NCI-H128 (cell line): Measurements from ENCODE around the gene IFT22.
"Not testable (repeated sequence)": the region's sequence is repeated elsewhere in the genome, so short reads cannot be mapped to it uniquely, and the experiment has no call there.

ENCODE experiments used
- DNase-seq: peaks from one replicate; lab custom pipeline; 2025; ENCODE audit not compliant: unreplicated experiment; lab: John Stamatoyannopoulos, UW

The IFT22 gene

DNA sequence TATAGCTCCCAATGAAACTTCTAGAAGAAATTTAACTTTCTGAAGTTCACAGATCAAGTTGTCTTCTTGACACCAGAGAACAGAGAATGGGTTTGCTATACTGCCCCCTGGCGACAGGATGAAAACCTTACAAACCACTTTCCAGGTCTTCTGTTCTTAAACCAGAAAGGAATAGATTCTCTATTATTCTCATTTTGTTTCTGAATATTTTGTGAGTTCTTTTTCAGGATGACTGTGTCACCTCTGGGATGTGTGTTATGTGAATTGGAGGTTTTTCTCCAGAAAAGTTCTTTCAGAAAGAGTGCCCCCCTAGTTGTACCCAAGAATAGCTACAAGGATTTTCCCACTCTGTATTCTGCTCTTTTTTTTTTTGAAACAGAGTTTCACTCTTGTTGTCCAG lies 6.3 kb downstream of the IFT22 start:
- DNase-seq: no peak

DNA sequence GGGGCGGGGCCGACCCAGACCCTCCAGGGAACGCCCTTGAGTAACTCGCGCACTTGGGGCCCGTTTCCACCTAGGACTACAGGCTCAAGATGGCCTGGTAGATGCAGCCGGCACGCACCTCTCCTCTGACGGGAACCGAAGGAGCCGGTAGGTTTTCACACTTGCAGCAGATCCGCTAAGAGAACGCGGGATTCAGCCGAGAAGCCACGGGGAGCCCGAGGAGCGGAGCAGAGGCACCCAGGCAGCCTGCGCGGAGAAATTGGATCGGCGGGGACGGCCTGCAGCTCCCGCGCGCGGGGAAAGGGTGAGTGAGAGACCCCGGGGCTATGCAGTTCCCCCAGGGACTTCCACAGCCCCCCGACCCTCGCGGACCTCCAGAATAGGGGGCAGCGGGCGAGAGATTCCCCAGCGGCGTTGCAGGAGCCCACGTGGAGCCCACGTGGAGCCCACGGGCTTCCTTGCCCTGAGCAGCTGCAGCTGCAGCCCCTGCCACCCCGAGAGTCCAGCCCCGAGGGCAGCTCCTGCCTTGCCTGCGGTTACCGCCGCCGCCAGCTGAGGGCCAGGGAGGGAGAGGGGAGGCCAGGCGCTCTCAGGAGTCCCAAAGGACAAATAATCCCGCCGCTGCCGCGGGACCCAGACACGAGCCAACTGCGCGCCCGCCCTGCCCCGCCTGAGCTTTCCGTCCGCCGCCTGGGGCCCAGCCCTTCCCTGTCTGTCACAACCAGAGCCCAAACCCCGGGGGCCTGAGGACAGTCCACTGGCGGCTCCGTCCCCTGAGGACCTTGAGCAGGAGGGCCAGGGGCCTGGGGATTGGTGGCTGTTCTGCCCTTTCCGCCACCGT lies 13.1 kb downstream of the IFT22 start:
- DNase-seq: no peak

DNA sequence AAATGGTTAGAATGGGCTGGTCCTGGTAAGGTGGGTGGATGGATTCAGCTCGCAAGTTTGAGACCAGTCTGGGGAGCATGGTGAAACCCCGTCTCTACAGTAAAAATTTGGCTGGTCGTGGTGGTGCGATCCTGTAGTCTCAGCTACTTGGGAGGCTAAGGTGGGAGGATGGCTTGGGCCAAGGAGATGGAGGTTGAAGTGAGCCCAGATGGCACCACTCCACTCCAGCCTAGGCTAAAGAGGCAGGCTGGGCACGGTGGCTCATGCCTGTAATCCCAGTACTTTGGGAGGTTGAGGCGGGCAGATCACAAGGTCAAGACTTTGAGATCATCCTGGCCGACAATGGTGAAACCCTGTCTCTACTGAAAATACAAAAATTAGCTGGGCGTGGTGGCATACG lies 15.3 kb downstream of the IFT22 start:
- no peak for DNase-seq

DNA sequence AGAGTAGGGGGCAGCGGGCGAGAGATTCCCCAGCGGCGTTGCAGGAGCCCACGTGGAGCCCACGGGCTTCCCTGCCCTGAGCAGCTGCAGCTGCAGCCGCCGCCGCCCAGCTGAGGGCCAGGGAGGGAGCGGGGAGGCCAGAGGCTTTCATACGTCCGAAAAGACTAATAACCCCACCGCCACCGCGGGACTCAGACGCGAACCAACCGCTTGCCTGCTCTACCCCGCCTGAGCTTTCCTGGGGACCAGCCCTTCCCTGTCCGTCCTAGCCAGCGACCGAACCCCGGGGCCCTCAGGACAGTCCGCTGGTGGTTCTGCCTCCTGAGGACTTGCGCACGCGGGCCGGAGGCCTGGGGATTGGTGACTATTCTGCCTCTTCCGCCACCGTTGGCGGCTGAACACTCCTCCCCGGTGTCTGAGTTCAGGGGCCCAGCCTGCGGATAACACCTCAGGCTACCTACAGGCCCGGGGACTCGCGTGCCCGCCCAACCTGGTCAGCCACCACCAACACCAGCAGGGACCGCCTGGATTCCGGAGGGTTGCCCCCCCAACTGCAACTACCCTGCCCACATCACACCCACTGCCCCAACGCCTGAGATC lies 18.4 kb downstream of the IFT22 start:
- no peak for DNase-seq

DNA sequence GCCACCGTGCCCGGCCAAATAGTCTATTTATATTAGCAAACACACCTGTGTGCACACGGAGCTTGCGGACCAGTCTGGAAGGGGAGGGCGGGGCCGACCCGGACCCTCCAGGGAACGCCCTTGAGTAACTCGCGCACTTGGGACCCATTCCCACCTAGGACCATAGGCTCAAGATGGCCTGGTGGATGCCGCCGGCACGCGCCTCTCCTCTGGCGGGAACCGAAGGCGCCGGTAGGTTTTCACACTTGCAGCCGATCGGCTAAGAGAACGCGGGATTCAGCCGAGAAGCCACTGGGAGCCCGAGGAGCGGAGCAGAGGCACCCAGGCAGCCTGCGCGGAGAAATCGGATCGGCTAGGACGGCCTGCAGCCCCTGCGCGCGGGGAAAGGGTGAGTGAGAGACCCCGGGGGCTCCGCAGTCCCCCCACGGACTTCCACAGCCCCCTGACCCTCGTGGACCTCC lies 18.9 kb downstream of the IFT22 start:
- DNase-seq: no peak

DNA sequence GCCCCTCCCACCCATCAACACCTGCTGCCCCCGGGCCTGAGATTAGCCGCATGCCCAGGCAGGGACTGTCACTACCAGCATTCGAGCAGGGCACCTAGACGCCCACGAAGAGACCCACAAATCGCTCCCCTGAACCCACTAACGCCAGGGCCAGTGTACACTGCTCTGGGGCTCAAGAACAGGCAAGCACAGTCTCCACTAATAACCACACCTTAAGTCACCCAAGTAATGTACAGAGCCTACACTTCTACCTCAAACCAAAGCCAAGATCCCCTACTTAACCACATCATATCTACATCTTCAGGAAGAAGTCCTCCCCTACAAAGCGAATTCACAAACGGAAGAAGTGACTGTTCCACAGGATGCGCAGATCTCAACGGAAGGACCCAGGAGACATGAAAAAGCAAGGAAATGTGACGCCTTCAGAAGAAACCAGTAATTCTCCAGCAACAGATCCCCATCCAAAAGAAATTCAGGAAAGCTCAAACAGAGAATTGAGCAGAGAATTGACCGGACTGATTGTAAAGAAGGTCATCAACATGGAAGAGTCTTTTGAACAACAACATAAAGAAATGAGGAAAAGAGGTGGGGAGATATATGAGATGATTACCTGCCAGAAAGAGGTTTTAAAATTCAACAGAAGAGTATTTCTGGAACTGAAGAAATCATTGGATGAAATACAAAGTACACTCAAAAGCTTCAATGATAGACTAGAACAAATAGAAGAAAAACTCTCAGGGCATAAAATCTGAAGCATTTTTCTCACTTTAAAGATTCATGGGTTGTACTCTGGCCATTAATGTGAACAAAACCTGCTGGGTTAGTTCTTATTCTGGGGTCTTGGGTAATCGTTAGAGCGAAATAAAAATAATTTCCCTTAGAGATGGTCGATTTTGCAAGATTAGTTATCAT lies 20.9 kb downstream of the IFT22 start:
- DNase-seq: no peak

DNA sequence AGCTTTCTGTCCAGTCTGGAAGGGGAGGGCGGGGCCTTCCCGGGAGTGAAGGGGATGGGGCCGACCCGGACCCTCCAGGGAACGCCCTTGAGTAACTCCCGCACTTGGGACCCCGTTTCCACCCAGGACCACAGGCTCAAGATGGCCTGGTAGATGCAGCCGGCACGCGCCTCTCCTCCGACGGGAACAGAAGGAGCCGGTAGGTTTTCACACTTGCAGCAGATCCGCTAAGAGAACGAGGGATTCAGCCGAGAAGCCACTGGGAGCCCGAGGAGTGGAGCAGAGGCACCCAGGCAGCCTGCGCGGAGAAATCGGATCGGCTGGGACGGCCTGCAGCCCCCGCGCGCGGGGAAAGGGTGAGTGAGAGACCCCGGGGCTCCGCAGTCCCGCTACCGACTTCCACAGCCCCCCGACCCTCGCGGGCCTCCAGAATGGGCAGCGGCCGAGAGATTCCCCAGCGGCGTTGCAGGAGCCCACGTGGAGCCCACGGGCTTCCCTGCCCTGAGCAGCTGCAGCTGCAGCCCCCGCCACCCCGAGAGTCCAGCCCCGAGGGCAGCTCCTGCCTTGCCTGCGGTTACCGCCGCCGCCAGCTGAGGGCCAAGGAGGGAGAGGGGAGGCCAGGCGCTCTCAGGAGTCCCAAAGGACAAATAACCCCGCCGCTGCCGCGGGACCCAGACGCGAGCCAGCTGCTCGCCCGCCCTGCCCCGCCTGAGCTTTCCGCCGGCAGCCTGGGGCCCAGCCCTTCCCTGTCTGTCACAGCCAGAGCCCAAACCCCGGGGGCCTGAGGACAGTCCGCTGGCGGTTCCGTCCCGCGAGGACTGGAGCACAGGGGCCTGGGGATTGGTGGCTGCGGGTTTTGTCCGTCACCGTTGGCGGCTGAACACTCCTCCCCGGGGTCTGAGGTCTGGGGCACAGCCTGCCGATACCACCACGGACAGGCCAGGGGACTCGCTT lies 21.8 kb downstream of the IFT22 start:
- no peak for DNase-seq

DNA sequence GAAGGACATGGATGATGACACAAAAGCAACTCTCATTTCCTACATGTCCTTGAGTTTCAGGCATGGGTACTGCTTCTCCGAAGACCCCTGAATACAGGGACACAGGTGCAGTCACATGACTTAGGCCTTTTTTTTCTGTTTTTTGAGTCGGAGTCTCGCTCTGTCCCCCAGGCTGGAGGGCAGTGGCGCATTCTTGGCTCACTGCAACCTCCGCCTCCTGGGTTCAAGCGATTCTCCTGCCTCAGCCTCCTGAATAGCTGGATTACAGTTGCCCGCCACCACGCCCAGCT lies 26.8 kb downstream of the IFT22 start:
- DNase-seq: no peak

DNA sequence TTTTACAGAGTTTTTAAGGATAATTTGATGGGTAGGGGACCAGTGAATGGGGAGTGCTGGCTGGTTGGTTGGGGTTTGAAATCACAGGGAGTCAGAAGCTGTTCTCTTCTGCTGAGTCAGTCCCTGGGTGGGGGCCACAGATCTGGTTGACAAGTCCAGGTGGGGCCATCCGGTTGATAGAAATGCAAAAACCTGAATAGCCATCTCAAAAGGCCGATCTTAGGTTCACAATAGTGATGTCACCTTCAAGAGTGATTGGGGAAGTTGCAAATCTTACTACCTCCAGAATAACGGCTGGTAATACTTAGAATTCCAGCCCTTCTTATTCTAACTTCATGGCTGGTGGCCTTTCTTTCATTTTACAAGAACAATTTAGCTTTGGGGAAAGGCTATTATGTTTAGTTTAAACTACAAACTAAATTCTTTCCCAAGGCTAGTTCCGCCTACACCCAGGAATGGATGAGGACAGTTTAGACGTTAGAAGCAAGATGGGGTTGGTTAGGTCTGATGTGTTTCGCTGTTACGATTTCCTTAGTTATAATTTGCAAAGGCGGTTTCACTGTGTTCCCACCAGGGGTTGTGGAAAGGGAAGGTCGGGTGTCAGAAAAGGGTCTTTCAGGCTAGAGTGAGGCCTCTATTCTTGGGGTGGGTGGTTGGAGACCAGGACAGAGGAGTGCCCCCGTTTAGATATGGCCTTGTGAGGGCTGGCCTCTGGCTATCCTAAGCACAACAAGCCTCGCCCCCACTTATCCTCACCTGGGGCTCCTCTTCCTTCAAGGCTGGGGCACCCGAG lies 27.4 kb downstream of the IFT22 start:
- no peak for DNase-seq

DNA sequence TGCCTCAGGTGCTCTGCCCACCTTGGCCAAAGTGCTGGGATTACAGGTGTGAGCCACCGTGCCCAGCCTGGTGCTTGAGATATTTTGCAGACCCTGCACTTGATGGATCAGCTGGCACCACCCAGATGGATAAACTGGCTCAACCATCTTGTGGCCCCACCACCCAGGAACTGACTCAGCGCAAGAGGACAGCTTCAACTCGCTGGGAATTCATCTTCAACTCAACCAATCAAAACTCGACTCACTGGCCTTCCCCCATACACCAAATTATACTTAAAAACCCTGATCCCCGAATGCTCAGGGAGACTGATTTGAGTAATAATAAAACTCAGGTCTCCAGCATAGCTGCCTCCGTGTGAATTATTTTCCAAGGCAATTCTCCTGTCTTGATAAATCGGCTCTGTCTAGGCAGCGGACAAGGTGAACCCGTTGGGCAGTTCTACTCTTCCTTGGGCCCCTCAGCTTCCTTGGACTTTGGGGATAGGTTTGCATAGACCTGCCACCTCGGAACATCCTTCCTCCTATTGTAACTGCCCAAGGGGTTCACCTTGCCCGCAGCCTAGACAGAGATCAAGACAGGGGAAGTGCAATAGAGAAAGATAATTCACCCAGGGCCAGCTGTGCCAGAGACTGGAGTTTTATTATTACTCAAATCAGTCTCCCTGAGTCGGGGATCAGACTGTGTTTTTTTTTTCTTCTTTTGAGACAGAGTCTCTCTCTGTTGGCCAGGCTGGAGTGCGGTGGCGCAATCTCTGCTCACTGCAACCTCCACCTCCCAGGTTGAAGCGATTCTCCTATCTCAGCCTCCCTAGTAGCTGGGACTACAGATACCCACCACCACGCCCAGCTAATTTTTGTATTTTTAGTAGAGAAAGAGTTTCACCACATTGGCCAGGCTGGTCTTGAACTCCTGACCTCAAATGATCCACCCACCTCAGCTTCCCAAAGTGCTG lies 28.3 kb downstream of the IFT22 start:
- not testable (repeated sequence) for DNase-seq

DNA sequence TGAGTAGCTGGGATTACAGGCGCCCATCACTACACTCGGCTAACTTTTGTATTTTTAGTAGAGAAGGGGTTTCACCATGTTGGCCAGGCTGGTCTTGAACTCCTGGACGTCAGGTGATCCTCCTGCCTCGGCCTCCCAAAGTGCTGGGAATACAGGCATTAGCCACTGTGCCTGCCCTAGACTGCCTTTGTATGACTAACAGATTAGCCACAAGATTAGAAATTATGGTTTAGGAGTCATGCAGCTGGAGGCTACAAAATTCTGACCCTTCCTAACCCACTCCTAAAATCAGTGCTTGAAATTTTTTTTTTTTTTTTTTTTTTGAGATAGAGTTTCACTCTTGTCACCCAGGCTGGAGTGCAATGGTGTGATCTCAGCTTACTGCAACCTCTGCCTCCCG lies 29.0 kb downstream of the IFT22 start:
- DNase-seq: not testable (repeated sequence)

DNA sequence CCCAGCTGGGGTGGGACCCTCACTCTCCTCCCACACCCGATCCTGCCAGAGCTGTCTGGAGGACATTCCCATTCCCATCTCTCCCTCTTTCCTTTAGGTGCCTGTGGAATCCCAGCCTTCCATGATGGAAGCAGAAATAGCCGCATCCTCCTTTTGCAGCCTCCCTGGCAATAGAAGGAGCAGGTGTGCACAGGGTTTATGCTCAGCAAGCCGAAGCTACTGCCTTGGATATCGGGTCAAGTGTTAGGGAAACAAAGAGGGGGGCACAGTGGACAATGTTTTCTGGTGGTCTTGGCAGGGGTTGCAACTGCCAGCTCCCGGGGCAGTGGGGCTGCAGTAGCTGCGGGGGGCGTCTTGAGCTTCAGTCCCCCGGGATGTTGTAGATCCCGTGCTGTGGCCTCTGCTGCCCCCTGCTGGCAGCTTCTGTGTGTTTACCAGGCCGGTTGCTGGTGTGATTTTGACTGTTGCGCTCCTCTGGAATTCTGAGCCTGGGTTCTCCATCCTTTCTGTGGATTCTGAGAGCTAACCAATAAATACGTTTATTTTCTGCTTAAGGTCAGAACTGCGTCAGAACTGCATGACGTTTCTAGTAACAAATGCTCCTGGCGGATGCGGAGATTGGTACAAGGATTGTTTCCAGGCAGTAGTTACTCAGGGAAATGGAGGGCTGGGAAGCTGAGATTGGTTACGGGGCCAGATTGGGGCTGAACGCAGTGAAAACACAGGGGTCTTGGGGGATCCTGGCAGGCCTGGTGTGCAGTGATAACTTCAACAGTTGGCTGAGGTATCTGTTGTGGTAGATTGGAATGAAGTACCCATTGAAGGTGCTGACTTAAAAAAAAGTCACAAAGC lies 31.2 kb downstream of the IFT22 start:
- not testable (repeated sequence) for DNase-seq

DNA sequence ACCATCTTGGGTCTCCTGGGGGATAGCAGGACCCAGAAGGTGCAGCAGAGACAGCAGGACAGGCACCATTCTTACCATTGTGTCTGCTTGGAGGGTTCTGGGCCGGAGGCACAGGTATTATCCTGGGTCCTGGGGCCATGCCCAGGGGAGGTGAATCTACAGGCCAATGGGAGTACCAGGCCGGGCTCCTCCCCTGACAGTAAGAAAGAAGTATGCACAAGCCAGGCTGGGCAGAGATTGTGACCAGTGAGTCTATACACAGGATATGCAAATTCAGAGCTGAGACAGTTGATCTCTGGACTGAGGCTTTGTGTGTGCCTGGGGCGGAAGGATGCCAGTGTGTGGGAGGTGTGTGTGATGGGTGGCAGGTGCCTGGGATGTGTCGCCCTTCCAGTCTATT lies 31.9 kb downstream of the IFT22 start:
- DNase-seq: not testable (repeated sequence)

DNA sequence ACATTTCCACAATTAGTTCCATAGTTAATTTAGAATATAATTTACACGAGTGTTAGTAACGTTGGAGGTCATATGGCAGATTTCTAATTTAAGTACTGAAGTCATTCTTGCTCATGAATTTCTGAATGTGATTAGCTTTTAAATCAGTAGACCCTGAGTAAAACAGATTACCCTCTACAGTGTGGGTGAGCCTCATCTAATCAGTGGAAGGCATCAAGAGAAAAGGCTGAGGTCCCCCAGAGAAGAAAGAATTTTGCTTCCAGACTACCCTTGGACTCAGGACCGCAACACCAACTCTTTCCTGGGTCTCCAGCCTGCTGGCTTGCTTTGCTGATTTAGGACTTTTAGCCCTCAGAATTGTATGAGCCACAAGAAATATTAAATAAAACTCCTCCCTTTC lies 33.2 kb downstream of the IFT22 start:
- DNase-seq: no peak

DNA sequence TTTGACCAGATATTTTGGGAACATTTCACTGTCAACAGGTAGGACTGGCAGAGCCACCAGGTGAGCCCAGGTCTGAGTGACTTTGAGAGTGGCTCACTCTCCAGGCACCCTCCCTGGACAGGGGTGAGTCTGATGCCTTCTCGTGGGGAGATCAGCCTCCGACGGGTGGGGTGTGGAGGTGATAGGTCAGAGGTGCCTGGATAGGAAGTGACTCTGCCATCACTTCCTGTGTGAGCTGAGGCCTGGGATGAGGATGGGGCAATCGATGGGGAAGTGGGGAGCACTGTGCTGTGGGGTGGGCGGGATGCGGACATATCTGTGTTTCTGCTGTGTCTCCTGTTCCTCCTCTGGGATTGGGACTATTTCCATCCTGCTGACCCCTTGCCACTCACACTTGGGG lies 34.6 kb downstream of the IFT22 start:
- no peak for DNase-seq

DNA sequence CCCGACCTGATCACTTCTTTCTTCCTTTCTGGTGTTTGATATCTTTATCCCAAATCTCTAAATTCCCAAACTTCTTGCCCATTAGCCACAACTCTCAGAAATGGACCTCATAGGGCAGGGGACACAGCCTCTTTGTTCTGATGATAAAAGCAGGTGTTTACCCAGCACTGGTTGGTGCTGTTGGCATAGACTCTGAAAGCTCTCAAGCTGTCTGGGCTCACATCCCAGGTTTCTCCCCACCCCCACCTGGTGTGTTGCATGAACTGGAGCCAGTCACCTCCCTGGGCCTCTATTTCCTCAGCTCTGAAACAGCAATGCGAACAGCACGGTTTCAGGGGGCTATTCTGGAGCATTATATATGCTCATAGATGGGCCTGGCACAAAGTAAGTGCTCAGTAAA lies 35.7 kb downstream of the IFT22 start:
- DNase-seq: not testable (repeated sequence)

DNA sequence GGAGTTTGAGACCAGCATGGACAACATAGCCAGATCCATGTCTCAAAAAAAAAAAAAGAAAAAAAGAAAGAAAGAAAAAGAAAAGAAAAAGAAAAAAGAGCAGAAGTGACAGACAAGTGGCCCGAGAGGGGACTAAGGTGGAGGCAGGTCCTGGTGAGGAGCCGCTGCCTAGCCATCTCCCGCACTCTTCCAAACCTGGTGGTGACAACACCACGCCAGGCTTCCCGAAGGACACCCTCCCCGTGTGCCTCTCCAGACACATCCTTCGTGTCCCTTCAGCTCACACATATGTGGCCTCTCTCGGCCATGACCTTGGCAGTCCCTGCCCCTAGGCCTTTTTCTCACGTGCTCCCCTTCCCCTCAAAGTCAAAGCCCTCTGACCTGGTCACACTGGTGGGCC lies 36.4 kb downstream of the IFT22 start:
- DNase-seq: no peak

DNA sequence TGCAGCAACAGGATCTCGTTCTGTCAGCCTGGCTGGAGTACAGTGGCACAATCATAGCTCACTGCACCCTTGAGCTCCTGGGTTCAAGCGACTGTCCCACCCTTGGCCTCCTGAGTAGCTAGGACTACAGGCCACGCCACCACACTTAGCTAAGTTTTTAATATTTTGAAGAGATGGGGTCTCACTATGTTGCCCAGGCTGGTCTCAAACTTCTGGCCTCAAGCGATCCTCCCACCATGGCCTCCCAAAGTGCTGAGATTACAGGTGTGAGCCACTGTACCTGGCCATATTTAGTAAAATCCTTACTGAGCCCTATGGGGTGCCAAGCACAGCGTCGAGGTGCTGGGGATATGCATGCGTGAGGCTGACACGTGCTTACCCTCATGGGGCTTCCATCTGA lies 40.7 kb downstream of the IFT22 start:
- DNase-seq: not testable (repeated sequence)
